ENCODE measurements around the gene HNRNPL.
"Not testable (repeated sequence)": the region's sequence is repeated elsewhere in the genome, so short reads cannot be mapped to it uniquely, and the experiment has no call there.

The HNRNPL gene

DNA sequence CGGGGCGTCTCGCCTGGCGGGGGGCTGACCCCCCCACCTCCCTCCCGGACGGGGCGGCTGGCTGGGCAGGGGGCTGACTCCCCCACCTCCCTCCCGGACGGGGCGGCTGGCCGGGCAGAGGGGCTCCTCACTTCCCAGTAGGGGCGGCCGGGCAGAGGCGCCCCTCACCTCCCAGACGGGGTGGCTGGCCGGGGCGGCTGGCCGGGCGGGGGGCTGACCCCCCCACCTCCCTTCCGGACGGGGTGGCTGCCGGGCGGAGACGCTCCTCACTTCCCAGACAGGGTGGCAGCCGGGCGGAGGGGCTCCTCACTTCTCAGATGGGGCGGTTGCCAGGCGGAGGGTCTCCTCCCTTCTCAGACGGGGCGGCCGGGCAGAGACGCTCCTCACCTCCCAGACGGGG, 52.0 kb downstream of the HNRNPL start:
- ATAC-seq: not testable (repeated sequence)

DNA sequence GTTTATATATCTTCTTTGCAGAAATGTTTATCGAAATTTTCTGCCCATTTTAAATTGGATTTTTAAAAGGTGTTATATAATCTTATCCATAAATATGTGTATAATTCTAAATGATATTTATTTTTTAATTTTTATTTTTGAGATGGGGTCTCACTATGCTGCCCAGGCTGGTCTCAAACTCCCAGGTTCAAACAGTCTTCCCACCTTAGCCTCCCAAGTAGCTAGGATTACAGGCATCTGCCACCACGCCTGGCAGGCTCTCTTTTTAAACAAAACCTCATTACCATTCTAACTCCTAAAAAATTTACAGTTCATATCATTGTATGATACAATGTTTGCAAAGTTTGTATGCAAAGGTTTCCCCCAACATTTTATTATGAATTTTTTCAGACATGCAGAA, 53.6 kb downstream of the HNRNPL start:
- ATAC-seq: no peak

DNA sequence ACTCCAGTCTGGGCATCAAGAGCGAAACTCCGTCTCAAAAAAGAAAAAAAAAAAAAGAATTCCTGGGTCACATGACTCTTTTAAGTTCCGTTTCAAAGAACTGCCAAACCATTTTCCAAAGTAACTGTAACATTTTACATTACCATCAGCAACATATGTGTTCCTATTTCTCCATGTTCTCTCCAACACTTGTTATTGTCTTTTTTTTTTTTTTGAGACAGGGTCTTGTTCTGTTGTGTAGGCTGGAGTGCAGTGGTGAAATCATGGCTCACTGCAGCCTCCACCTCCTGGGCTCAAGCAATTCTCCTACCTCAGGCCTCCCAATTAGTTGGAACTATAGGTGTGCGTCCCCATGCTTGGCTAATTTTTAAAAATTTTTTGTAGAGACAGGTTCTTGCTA, 54.2 kb downstream of the HNRNPL start:
- ATAC-seq: no peak

DNA sequence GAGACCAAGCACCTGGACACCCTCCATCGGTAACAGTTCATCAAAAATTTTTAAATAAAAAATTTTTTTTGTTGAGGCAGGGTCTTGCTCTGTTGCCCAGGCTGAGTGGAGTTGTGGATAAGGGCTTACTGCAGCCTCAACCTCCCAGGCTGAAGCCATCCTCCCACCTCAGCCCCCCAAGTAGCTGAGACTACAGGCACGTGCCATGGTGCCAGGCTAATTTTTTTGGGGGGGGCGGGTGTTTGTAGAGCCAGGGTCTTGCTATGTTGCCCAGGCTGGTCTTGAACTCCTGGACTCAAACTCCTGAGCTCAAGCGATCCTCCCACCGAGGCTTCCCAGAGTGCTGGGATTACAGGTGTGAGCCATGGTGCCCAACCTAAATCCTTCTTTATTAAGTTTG, 56.1 kb downstream of the HNRNPL start:
- ATAC-seq: no peak

DNA sequence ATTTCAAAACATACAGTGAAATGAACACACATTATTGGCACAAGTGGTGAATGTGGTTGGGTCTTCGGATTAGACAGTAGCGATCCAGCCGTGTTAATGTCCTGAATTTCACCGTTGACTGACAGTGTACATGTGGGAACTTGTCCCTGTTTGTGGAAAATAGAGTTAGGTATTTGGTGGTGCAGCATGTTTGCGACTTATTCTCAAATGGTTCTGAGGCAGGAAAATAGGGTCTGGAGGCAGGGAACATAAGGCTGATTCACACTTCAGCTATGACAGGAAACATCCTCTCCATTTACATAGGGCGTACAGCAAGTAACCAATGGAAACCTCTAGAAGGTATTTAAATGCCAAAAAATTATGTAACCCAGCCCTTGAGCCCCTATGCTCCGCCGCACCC, 56.6 kb downstream of the HNRNPL start:
- ATAC-seq: no peak

DNA sequence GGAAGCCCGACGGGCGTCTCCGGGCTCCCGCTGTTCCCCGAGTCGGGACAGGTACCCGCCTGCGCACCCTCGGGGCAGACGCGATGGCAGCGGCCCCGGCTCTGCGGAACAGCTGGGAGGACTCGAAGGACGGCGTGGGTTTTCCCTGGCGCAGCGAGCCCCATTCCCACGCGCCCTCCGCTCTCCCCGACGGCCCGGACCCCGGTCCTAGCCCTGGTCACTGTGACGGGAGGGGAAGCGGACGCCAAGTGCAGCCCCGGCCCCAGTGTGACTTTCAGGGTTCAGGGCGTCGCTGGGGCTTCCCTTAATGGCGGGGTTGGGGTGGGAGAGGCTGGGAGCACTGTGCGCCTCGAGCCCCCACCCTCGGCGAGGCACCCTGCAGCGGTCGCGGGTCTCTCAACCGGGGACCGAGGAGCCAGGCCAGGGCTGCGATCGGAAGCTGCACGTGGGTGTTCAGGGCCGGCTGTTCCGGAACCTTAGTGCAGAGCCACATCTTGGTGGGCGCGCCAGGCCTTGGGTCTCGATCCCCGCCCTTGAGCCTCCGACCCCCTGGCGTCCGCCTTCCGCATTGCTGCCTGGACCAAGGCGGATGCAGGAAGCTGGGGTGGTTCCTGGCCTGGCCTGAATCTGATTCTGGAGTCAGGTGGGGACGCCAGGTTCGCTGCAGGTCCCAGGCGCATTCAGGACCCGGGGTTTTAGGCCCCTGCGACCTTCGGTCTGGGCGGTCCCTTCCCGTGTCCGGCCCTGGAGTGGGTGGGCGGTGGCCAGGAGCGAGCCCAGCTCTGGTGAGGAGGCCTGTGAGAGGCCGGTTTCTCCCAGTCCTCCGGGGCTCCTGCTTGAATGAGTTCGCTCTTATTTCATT, 57.3 kb downstream of the HNRNPL start:
- peak in 1 of 2 donors; percentile 21 for ATAC-seq

DNA sequence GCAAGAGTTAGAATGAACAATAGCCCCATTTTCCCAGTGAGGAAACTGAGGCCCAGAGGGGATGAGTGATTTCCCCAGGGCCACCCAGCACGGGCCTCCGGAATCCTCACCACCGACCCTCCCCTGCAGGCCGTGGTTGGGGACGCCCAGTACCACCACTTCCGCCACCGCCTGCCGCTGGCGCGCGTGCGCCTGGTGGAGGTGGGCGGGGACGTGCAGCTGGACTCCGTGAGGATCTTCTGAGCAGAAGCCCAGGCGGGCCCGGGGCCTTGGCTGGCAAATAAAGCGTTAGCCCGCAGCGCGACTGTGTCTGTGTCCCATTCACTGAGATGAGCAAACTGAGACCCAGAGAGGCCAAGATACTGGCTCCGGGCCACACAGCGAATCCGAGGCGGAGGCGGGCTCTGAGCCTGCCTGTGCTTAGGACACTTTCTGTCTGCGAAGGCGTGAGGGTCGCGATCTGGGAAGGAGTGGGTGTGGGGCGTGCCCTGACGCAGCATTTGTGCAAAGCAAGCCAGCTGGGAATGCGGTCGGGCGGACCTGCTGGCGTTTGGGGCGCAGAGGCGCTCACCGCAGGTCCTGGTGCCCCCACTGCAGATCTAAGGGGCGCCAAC, 58.2 kb downstream of the HNRNPL start:
- peak; percentile 90 to 96 for ATAC-seq

DNA sequence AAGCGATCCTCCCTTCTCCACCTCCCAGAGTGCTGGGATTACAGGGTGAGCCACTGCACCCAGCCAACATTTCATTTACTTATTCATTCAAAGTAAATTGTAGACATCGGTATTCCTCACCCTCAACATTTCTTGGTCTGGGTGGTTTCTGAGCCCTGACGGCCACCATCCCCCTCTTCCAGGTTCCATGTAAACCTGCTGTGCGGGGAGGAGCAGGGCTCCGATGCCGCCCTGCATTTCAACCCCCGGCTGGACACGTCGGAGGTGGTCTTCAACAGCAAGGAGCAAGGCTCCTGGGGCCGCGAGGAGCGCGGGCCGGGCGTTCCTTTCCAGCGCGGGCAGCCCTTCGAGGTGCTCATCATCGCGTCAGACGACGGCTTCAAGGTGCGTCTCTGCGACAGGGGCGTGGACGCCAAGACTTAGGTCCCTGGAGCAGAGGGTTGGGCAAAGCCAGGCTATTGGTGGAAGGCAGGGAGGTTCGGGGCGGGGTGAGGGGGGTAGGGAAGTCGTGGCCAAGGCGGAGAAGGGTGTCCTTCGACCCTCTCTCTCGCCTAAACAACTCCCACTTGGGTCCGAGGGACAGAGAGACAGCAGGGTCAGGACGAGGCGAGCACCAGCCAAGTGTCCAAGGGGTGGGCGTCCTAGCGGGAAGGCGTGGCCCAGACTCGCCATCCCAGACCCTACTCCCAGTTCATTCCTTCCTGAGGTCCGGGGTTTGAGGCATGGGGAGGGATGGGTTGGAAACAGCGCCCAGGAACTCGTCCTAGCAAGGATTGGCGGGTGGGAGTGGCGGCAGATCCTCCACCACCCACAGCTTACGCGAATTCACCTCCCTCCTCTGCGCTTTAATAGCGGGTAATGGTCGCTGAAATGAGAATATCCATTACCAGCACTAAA, 59.0 kb downstream of the HNRNPL start:
- ATAC-seq: not testable (repeated sequence)

DNA sequence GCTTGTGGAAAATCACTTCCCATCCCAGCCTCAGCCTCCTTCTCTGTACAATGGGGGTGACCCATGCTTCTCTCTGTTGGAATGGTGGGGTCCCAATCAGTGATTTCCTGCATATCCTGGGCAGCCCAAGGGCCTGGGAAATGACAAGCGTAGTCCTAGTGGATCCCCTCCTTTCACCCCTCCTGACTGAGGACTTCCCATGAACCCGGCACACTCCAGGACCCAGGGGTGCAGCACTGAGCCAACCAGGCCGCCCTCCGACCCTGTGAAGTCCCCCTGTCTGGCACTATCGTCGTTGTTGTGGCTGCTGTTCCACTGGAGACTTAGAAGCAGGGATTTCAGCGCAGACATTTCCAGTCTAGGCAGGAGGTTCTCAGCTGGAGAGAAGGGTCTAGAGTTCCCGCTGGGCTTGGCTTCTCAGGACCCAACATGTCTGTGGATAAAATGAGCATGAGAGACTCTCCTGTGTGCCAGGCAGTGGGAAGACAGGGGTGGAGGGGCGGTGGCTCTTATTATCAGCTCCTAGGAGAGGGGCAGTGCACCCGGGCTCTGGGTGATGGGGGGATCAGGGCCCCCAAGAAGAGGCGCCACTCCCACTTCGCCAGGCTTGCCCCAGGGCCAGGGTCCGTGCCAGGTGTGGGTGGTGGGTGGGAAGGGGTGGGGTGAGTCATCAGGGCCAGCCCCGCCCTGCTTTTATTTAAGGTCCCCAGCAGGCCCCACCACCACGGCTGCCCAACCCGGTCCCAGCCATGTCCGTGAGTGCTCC, 61.1 kb downstream of the HNRNPL start, which contains the start of gene LGALS7B:
Gene LGALS7B, plus strand, starts transcription at position 723 of the 766 bp plus-strand sequence. Its CDS starts 27 bp downstream, at position 750.
- no peak for ATAC-seq

DNA sequence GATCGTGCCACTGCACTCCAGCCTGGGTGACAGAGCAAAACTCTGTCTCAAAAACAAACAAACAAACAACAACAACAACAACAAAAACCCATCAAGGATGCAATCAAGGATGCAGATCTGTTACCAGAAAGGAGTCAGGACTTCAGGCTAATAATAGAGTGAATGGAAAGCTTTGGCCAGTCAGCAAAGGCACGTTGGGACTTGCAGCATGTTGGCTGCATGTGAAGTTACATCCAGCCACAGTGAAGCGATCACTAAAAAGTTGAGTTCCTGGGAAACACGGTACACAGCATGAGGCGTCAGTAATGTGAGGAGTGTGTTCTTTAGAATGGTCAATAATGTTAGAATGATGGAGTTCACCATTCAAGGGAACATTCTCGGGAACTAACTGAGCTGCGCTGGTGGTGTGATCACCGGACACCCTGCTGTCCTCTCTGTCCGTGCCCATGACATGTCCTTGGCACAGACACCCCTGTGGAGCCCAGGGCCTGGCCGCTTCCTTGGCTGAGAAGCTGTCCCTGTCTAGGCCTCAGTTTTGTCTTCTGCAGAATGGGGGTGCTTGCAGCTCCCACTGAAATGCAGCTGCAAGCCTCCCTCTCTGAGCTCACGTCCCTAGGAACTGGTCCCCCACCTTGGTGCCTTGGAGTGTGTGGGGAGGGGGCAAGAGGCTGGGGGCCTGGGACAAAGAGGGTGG, 63.1 kb downstream of the HNRNPL start:
- ATAC-seq: no peak
